Ovary (tissue), 3 donors: ENCODE data around the gene SNAP47.
A peak's percentile ranks its signal among the peaks of the same experiment; 100 is the strongest.

Experiments used
- CTCF ChIP-seq, 3 donors: fragments of 450-650 bp in 2 of 3; fragments of 200-600 bp in 1 of 3; IDR thresholded peaks; one replicate each; pipeline versions ENCODE4 v1.5.1 to v1.8.0; 2016 to 2022; ENCODE audit warnings: antibody characterized with exemption in 3 of 3, mild to moderate bottlenecking in 1 of 3
- POLR2A ChIP-seq: fragments of 450-650 bp; IDR thresholded peaks from one replicate; pipeline ENCODE4 v1.6.1; 2017; ENCODE audit warnings: antibody characterized with exemption, mild to moderate bottlenecking, moderate library complexity
- donor health status: DM: no; HTN: no; CAD: no.

DNA sequence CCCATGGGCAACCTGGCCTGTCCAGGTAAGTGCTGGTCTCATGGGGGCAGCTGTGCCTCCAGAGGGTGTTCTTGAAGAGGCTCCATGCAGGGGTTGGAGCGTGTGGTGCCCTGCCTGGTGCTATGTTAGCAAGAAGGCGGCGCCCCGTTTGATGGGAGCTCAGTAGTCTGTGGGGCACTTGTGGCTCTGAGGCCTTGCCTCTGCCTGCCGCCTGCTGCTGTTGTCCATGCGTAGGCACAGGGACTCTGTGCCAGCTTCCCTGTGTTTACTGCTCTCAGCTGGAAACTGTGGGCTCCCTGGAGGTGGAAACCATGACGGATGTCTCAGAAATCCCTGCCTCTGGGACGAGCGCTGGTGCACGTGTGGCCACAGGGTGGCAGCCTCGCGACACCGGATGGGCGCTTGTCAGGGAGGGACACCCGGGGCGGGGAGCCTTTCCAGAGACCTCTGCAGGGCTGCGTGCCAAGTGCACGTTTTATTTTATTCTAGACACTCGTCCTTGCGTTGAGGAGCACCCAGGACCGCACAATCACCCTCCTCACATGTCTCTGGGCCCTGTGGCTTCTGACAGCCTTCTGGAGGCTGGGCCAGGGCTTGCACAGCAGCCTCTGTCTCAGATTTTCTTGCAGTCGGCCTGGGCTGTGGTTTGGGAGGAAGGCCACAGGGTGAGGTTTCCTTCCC lies 27.1 kb downstream of the SNAP47 start:
- TF ChIP-seq CTCF (IDR thresholded peaks at IDR 0.05) (peak; percentile 76 to 87 (median 82)), POLR2A (no peak)
